ENCODE results near the gene KLHL17.

The KLHL17 gene

GRCh38 chr1:918843-919242 is 41.5 kb upstream of the KLHL17 start:
- H3K4me2 ChIP-seq (ENCODE audit: low read length), result no peak overlapping the region
- H4K20me1 ChIP-seq (ENCODE audit: control insufficient read depth, insufficient read depth, low read depth, low read length), result no peaks in the 10 kb centered on the region
- no peaks in the 10 kb centered on the region for H3K9me3 ChIP-seq (ENCODE audit: control insufficient read depth, insufficient read depth, low read length)
- H3K4me1 ChIP-seq (ENCODE audit: control insufficient read depth, low read length), result peaks cover 20% of the 10 kb centered on the region
- H3K4me3 ChIP-seq (ENCODE audit: low read length), result no peak overlapping the region
- no peak overlapping the region for H3K27ac ChIP-seq (ENCODE audit: low read depth, low read length)
- no peaks in the 10 kb centered on the region for H3K79me2 ChIP-seq (ENCODE audit: control insufficient read depth, low read length)
- TF ChIP-seq EZH2phosphoT487 (IDR thresholded peaks at IDR 0.05; ENCODE audit: borderline replicate concordance, low read length) (no peak), CTCF (IDR thresholded peaks at IDR 0.05; ENCODE audit: low read depth, low read length, poor library complexity, severe bottlenecking) (no peak)
- H3K9me2 ChIP-seq (replicated peaks; ENCODE audit: control insufficient read depth, low read length), result no peaks in the 10 kb centered on the region
- no peaks in the 10 kb centered on the region for H3F3A ChIP-seq (ENCODE audit: control insufficient read depth, insufficient read depth)
- H3K36me3 ChIP-seq (ENCODE audit: control insufficient read depth, low read length), result no peaks in the 10 kb centered on the region
- H3K27me3 ChIP-seq (ENCODE audit: control insufficient read depth, low read length), result peaks cover 50% of the 10 kb centered on the region

GRCh38 chr1:919271-919872 is 41.0 kb upstream of the KLHL17 start:
- TF ChIP-seq EZH2phosphoT487 (IDR thresholded peaks at IDR 0.05; ENCODE audit: borderline replicate concordance, low read length), result no peak
- peak; percentile 25 for TF ChIP-seq CTCF (IDR thresholded peaks at IDR 0.05; ENCODE audit: low read depth, low read length, poor library complexity, severe bottlenecking)
- Histone ChIP-seq H3K4me3 (ENCODE audit: low read length) (no peak overlapping the region), H4K20me1 (ENCODE audit: control insufficient read depth, insufficient read depth, low read depth, low read length) (no peaks in the 10 kb centered on the region), H3K36me3 (ENCODE audit: control insufficient read depth, low read length) (no peaks in the 10 kb centered on the region), H3K4me2 (ENCODE audit: low read length) (no peak overlapping the region), H3K27me3 (ENCODE audit: control insufficient read depth, low read length) (peaks cover 50% of the 10 kb centered on the region), H3K9me2 (replicated peaks; ENCODE audit: control insufficient read depth, low read length) (no peaks in the 10 kb centered on the region), H3K27ac (ENCODE audit: low read depth, low read length) (no peak overlapping the region), H3K79me2 (ENCODE audit: control insufficient read depth, low read length) (no peaks in the 10 kb centered on the region), H3K9me3 (ENCODE audit: control insufficient read depth, insufficient read depth, low read length) (no peaks in the 10 kb centered on the region), H3F3A (ENCODE audit: control insufficient read depth, insufficient read depth) (no peaks in the 10 kb centered on the region), H3K4me1 (ENCODE audit: control insufficient read depth, low read length) (peaks cover 20% of the 10 kb centered on the region)

- peaks cover 20% of the 10 kb centered on the region for H3K4me1 ChIP-seq (ENCODE audit: control insufficient read depth, low read length)
- no peak overlapping the region for H3K4me3 ChIP-seq (ENCODE audit: low read length)
- no peaks in the 10 kb centered on the region for H3K9me3 ChIP-seq (ENCODE audit: control insufficient read depth, insufficient read depth, low read length)
- H4K20me1 ChIP-seq (ENCODE audit: control insufficient read depth, insufficient read depth, low read depth, low read length), result no peaks in the 10 kb centered on the region
- H3K79me2 ChIP-seq (ENCODE audit: control insufficient read depth, low read length), result no peaks in the 10 kb centered on the region
- no peak overlapping the region for H3K27ac ChIP-seq (ENCODE audit: low read depth, low read length)
- no peaks in the 10 kb centered on the region for H3K36me3 ChIP-seq (ENCODE audit: control insufficient read depth, low read length)
- H3K9me2 ChIP-seq (replicated peaks; ENCODE audit: control insufficient read depth, low read length), result no peaks in the 10 kb centered on the region
- H3K27me3 ChIP-seq (ENCODE audit: control insufficient read depth, low read length), result peaks cover 56% of the 10 kb centered on the region
- no peak overlapping the region for H3K4me2 ChIP-seq (ENCODE audit: low read length)
- no peaks in the 10 kb centered on the region for H3F3A ChIP-seq (ENCODE audit: control insufficient read depth, insufficient read depth)
- no peak for TF ChIP-seq CTCF (IDR thresholded peaks at IDR 0.05; ENCODE audit: low read depth, low read length, poor library complexity, severe bottlenecking)
- no peak for TF ChIP-seq EZH2phosphoT487 (IDR thresholded peaks at IDR 0.05; ENCODE audit: borderline replicate concordance, low read length)
Observed at GRCh38 chr1:920010-920409, 40.4 kb upstream of the KLHL17 start.
